B cell (primary cell): ENCODE measurements around the gene GPBP1.

ENCODE experiments used
- CTCF ChIP-seq: fragments of 200-600 bp; IDR thresholded peaks from one replicate; pipeline ENCODE4 v1.8.0; 2022; ENCODE audit warnings: antibody characterized with exemption, mild to moderate bottlenecking
- EZH2 ChIP-seq: IDR thresholded peaks from 2 replicates; pipeline ENCODE4 v1.6.1; 2012; ENCODE audit warnings: borderline replicate concordance, low read depth, mild to moderate bottlenecking, moderate library complexity, low read length; ENCODE audit not compliant: insufficient read depth, poor library complexity, severe bottlenecking

GRCh38 chr5:57247765-57248164 lies 73.9 kb downstream of the GPBP1 start:
- TF ChIP-seq CTCF (no peak), EZH2 (no peak)
